Measurements from ENCODE around the gene PLEKHG4B. TPM values are rescaled to one million over a fixed set of nuclear protein-coding genes. Genes with fewer than 3 reads are reported as not detected.

The PLEKHG4B gene
- total and polyA plus RNA-seq, 2 of the 4 experiments (the other 2 are of a cell fraction): 1.1 TPM

- Histone ChIP-seq H2BK5ac (ENCODE audit: low read depth, low read length, poor library complexity, severe bottlenecking) (no peak overlapping the region), H2AK9ac (replicated peaks; ENCODE audit: low read depth, low read length, poor library complexity) (no peak overlapping the region), H2AFZ (replicated peaks; ENCODE audit: low read length, poor library complexity) (no peak overlapping the region), H3K27ac (ENCODE audit: insufficient read depth, low read length) (no peak overlapping the region), H3K14ac (replicated peaks; ENCODE audit: low read depth, low read length) (no peak overlapping the region), H3K4me3 (ENCODE audit: insufficient read depth, low read depth, low read length) (no peak overlapping the region), H3K9me3 (ENCODE audit: control insufficient read depth, insufficient read depth, low read length) (no peaks in the 10 kb centered on the region), H3K18ac (ENCODE audit: low read depth, low read length) (no peak overlapping the region), H3K27me3 (ENCODE audit: control insufficient read depth, insufficient read depth, low read length) (no peaks in the 10 kb centered on the region), H3K9me1 (ENCODE audit: insufficient read depth, low read length) (peaks cover 10% of the 10 kb centered on the region; the same call in 1 of the 2 replicates), H3K9ac (ENCODE audit: low read depth, low read length) (no peak overlapping the region), H2BK15ac (ENCODE audit: low read depth, low read length) (no peak overlapping the region), H4K5ac (ENCODE audit: low read depth, low read length) (no peak overlapping the region), H4K20me1 (ENCODE audit: insufficient read depth, low read length) (no peaks in the 10 kb centered on the region), H3K4me1 (ENCODE audit: control insufficient read depth, insufficient read depth, low read length) (peaks cover 12% of the 10 kb centered on the region), H3K36me3 (ENCODE audit: control insufficient read depth, insufficient read depth, low read length) (no peaks in the 10 kb centered on the region), H2BK120ac (ENCODE audit: low read depth, low read length) (no peak overlapping the region), H4K91ac (ENCODE audit: insufficient read depth, low read depth, low read length) (no peak overlapping the region), H3K4me2 (ENCODE audit: low read depth, low read length) (no peak overlapping the region), H2BK20ac (ENCODE audit: low read depth, low read length) (no peak overlapping the region), H3K79me1 (ENCODE audit: low read depth in 1 of 2, low read length in 2 of 2) (no peaks in the 10 kb centered on the region), H3K23ac (ENCODE audit: low read depth, low read length) (no peak overlapping the region), H3K56ac (ENCODE audit: extremely low read depth, insufficient read depth, low read length) (no peak overlapping the region), H3K4ac (ENCODE audit: low read depth, low read length) (no peak overlapping the region), H4K8ac (ENCODE audit: low read depth in 2 of 2, low read length in 2 of 2) (no peak overlapping the region), H2AK5ac (ENCODE audit: low read depth, low read length) (no peak overlapping the region)
- dilution Hi-C loops (cut with HindIII; ENCODE audit: low sequenced_read_pairs, unreplicated experiment) (no loop called here), intact Hi-C loops (cut with micrococcal nuclease) (no loop called here), in situ Hi-C loops (cut with MboI; ENCODE audit: low sequenced_read_pairs) (no loop called here)
- TF ChIP-seq POLR2A (IDR thresholded peaks at IDR 0.05; ENCODE audit: low read depth, low read length): no peak
- CTCF ChIA-PET: no interaction called here
- POLR2A ChIA-PET (ENCODE audit: unreplicated experiment): no interaction called here
- no peak for ATAC-seq (ENCODE audit: low read depth)
- 100% methylated on average over 5 of the region's 11 CpGs; no CpG with 5 or more reads in 1 of the 2 experiments for WGBS, 2 experiments (ENCODE audit: extremely low coverage in 2 of 2, insufficient read length in 1 of 2)
- no TSS peak for BruUV-seq (replicated peaks)
- DNase-seq: no peak
These were observed 65.8 kb downstream of the PLEKHG4B start for GRCh38 chr5:157801-158200.

All from IMR-90 (cell line).